ENCODE results near the gene MS4A4A.

MS4A4A gene

GRCh38 chr11:60343094-60343704 lies 62.7 kb downstream of the MS4A4A start:
- TF ChIP-seq, protein P1, sequence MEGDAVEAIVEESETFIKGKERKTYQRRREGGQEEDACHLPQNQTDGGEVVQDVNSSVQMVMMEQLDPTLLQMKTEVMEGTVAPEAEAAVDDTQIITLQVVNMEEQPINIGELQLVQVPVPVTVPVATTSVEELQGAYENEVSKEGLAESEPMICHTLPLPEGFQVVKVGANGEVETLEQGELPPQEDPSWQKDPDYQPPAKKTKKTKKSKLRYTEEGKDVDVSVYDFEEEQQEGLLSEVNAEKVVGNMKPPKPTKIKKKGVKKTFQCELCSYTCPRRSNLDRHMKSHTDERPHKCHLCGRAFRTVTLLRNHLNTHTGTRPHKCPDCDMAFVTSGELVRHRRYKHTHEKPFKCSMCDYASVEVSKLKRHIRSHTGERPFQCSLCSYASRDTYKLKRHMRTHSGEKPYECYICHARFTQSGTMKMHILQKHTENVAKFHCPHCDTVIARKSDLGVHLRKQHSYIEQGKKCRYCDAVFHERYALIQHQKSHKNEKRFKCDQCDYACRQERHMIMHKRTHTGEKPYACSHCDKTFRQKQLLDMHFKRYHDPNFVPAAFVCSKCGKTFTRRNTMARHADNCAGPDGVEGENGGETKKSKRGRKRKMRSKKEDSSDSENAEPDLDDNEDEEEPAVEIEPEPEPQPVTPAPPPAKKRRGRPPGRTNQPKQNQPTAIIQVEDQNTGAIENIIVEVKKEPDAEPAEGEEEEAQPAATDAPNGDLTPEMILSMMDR (IDR thresholded peaks at IDR 0.05), result peak; percentile 82

DNA sequence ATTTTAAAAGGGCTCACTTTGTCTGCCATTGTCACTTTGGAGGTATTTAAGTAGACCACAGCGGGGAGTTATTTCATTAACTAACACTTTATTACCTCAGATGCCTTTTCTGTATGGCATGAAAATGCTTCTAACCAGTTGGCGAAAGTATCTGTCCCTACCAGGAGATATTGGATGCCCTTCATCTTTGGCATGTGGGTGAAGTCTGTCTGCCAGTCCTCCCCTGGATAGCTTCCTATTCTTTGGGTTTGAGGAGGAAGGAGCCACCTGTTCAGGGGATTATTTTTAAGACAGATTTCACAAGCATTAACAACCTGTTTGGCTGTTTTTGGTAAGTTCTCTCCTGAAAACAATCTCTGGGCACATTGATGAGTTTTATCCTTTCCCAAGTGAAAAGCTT lies 63.7 kb downstream of the MS4A4A start:
- TF ChIP-seq, protein P1 (IDR thresholded peaks at IDR 0.05), result no peak

DNA sequence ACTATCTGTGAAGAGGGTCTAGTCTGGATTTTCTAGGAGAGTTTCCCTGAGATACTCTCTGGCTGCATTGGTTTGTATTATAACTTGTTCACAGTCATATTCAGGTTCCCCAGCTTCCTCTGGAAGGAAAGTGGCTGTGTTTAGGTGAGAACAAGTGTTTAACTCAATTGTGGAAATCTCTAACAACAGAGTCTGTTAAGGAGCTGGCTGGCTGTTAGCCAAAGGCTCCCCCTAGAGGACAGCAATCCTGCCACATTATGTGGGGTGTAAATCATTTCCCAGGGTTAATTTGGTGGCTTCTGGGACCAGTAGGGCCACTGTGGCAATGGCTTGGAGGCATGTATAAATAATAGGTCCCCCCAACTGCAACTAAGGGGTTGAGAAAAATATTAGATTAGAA lies 65.0 kb downstream of the MS4A4A start:
- TF ChIP-seq, protein P1 (IDR thresholded peaks at IDR 0.05), result peak; percentile 39

DNA sequence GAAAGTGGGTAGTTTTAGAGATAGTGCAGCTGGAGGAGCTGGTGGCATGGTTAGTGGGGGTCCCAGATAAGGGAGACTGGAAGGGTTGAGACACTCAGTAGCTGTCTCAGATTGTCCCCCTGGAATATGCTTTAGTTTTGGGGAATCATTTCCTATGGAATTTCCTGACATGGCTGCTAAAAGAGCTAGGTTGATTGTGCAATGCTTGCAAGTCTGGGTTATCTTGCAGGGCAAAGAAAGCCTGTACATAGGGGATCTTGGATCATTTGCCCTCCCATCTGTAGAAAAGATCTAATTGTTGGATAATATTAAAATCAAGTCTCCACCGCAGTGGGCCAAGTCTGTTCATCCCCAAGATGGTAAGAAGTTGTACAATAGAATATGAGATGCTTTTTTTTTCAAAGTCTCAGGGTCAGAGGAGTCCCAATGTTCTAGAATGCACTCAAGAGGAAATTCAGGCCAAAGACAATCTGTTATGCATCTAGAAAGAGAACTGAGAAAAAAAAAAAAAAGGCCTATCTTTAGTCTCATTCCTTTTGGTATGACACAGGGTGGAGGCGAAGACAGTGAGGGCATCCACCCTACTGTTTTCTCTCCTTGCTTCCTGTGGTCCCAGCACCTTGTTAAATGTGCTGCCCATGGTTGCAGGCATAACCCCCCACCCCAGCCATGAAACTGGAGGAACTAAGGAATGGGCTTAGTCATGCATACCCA lies 66.8 kb downstream of the MS4A4A start:
- TF ChIP-seq, protein P1 (IDR thresholded peaks at IDR 0.05), result no peak

DNA sequence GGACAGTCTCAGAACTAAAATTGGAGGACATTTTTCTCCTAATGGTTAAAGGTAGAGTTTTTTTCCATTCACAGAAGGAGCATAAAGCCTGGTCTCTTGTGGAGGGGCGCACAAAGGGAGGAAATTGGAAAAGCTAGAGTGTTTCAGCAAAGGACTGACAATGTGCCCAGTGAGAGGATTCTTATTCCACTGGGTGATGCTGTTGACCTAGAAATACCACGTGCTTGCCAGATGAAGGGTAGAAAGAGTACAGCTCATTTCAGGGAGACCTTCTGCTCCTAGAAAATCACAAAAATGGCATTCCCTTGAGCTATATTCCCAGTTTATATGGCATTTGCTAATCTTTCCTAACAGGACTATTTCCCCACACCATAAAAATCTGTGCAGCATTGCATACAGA lies 67.7 kb downstream of the MS4A4A start:
- TF ChIP-seq, protein P1 (IDR thresholded peaks at IDR 0.05), result no peak

DNA sequence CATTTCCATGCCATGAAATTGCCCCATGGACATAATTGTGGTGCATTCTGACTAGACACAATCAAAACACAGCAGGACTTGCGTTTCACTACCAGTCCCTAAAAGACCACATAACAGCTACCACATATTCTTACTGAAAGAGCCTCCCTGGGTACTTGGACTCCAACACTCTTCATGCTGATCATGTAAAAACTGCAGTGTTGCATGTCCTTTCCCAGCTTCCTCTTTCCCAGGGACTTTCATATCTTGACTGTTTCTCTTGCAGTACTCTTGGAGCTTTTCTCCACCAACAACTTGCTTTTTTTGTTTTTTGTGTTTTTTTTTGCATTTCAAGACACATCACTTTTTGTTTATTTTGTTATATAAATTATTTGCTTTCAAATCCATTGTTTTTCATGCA lies 69.5 kb downstream of the MS4A4A start:
- TF ChIP-seq, protein P1 (IDR thresholded peaks at IDR 0.05), result no peak

- TF ChIP-seq, protein P1 (IDR thresholded peaks at IDR 0.05), result no peak
Observed at GRCh38 chr11:60357771-60358170, 77.3 kb downstream of the MS4A4A start.
